Tibial nerve (tissue), 4 donors: ENCODE results near the gene TTC21B. TPM values are rescaled to one million over a fixed set of nuclear protein-coding genes. Genes with fewer than 3 reads are reported as not detected.
"Not testable (repeated sequence)": the region's sequence is repeated elsewhere in the genome, so short reads cannot be mapped to it uniquely, and the experiment has no call there.

Experiments
- DNase-seq, 2 donors: peaks; one replicate each; pipeline ENCODE4 v3.0.0-alpha.2; 2019; ENCODE audit warnings: low spot score in 2 of 2
- H3K27ac ChIP-seq, 4 donors: fragments of 200-600 bp; sonication (generic) in 3 of 4; one replicate each; pipeline ENCODE4 v1.5.1; 2017 to 2019; ENCODE audit warnings: mild to moderate bottlenecking in 1 of 4
- H3K27me3 ChIP-seq, 2 donors: fragments of 200-600 bp; sonication (generic) in 1 of 2; one replicate each; pipeline versions ENCODE4 v1.5.1 to v1.6.0; 2017 to 2019
- H3K36me3 ChIP-seq, 3 donors: fragments of 200-600 bp; sonication (generic); one replicate each; pipeline ENCODE4 v1.5.1; 2018 to 2019
- H3K4me1 ChIP-seq, 4 donors: fragments of 200-600 bp; sonication (generic) in 3 of 4; one replicate each; pipeline ENCODE4 v1.5.1; 2017 to 2019
- H3K4me3 ChIP-seq, 4 donors: fragments of 200-600 bp; sonication (generic) in 3 of 4; one replicate each; pipeline ENCODE4 v1.5.1; 2017 to 2019; ENCODE audit warnings: mild to moderate bottlenecking in 1 of 4, moderate library complexity in 1 of 4
- H3K9me3 ChIP-seq, 4 donors: fragments of 200-600 bp; sonication (generic) in 3 of 4; one replicate each; pipeline ENCODE4 v1.5.1; 2017 to 2019
- EP300 ChIP-seq, 2 donors: sonication (generic); formaldehyde crosslinking; IDR thresholded peaks; one replicate each; pipeline ENCODE4 v1.6.1; 2017; ENCODE audit warnings: antibody characterized with exemption in 2 of 2, mild to moderate bottlenecking in 1 of 2
- POLR2A ChIP-seq, 2 donors: fragments of 450-650 bp; IDR thresholded peaks; one replicate each; pipeline ENCODE4 v1.6.1; 2017; ENCODE audit warnings: antibody characterized with exemption in 2 of 2, mild to moderate bottlenecking in 2 of 2, moderate library complexity in 2 of 2
- WGBS, 2 donors: methylation state at CpG; one replicate each; pipeline ENCODE4 v1.1.5; 2018; 5-methylcytosine and 5-hydroxymethylcytosine counted together
- total RNA-seq, 4 donors: library from RNA; depleted of rRNA; stranded (reverse); fragments of >200 nt; gene quantifications; one replicate each; pipeline ENCODE4 v1.1.0, GENCODE V29; 2016
- TF ChIP-seq, protein P1 (sequence below), 5 experiments: fragments of 200-600 bp in 3 of 5; fragments of 450-650 bp in 2 of 5; sonication (generic) in 3 of 5; IDR thresholded peaks; one replicate each; pipeline ENCODE4 v1.5.1; 2016 to 2019; ENCODE audit warnings: antibody characterized with exemption in 5 of 5, mild to moderate bottlenecking in 3 of 5, moderate library complexity in 2 of 5

TTC21B gene
- total RNA-seq, 4 donors from 2014 or later: 39.6 to 58.8 (median 55.9) TPM

DNA sequence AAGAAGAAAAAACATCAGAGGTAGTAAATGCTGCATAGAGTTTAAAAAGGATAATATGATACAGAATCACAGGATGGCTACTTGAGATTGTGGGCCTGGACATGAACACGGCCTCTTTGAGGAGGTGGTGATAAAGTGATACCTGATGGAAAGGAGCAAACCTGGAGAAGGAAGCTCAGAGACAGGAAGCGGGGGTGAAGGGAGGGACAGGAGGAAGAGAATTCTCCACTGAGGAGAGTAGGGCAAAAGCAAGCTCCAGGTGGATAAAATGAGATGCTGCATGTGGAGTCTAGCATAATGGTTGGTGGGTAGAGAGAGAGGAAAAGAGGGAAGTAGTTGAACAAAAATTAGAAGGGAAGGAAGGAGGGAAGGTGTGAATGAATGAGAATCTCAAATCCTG, 82.6 kb downstream of the TTC21B start:
- 96 to 97% methylated on average over 2 of the region's 2 CpGs for WGBS, 2 donors
- no peaks in the 10 kb centered on the region for H3K9me3 ChIP-seq
- H3K4me3 ChIP-seq: no peak overlapping the region
- no peaks in the 10 kb centered on the region for H3K27me3 ChIP-seq
- no peak for TF ChIP-seq POLR2A (IDR thresholded peaks at IDR 0.05)
- TF ChIP-seq, protein P1, sequence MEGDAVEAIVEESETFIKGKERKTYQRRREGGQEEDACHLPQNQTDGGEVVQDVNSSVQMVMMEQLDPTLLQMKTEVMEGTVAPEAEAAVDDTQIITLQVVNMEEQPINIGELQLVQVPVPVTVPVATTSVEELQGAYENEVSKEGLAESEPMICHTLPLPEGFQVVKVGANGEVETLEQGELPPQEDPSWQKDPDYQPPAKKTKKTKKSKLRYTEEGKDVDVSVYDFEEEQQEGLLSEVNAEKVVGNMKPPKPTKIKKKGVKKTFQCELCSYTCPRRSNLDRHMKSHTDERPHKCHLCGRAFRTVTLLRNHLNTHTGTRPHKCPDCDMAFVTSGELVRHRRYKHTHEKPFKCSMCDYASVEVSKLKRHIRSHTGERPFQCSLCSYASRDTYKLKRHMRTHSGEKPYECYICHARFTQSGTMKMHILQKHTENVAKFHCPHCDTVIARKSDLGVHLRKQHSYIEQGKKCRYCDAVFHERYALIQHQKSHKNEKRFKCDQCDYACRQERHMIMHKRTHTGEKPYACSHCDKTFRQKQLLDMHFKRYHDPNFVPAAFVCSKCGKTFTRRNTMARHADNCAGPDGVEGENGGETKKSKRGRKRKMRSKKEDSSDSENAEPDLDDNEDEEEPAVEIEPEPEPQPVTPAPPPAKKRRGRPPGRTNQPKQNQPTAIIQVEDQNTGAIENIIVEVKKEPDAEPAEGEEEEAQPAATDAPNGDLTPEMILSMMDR (IDR thresholded peaks at IDR 0.05): no peak
- no peak for TF ChIP-seq EP300 (IDR thresholded peaks at IDR 0.05)
- H3K4me1 ChIP-seq: peaks cover 0 to 16% (median 0%) of the 10 kb centered on the region in 4 donors
- H3K36me3 ChIP-seq: peaks cover 0 to 39% (median 0%) of the 10 kb centered on the region in 3 donors
- DNase-seq: no peak
- no peak overlapping the region for H3K27ac ChIP-seq

DNA sequence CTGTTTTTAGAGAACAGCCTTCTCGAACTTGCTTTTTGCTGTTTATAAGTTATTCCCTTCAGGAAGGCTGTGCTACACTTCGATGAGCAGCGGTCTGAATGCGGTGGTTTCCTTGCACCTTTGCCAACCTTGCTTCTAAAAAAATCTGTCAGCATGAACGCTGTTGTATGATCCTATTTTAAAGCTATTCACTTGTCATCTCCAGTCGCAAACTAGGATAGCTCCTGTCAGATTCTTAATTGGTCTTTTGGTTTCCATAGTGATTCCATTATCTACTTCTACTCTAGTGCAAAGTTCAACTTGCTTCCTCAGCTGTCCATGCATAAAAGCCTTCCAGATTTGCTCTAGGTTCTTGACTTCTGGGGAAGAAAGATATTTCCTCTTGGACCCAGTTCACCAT, 83.2 kb downstream of the TTC21B start:
- DNase-seq: no peak
- WGBS, 2 donors: 90% methylated on average over 6 of the region's 6 CpGs
- Histone ChIP-seq H3K36me3 (peaks cover 0 to 39% (median 0%) of the 10 kb centered on the region in 3 donors), H3K4me3 (no peak overlapping the region), H3K27me3 (no peaks in the 10 kb centered on the region), H3K4me1 (peaks cover 0 to 16% (median 0%) of the 10 kb centered on the region in 4 donors), H3K9me3 (no peaks in the 10 kb centered on the region), H3K27ac (no peak overlapping the region)
- TF ChIP-seq EP300 (IDR thresholded peaks at IDR 0.05) (no peak), POLR2A (IDR thresholded peaks at IDR 0.05) (no peak)
- TF ChIP-seq, protein P1 (IDR thresholded peaks at IDR 0.05): no peak

DNA sequence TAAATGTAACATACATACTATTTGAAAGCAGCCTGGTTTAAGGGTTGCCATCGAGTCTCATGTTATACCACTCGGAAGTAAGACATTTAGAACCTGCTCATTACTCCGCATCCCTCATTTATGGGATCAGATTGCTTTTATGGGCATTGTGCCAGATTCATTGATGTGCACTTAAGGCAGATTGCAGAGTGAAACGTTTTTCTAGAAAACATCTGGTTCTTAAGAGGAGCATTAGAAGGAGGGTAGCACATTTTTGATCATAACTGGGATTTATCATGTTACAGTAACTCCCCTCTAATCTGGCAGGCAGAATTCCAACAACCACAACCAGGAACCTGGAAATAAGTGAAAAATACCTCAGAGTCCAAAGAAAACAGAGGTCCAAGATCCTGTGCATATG, 85.4 kb downstream of the TTC21B start:
- Histone ChIP-seq H3K27ac (no peak overlapping the region), H3K27me3 (no peaks in the 10 kb centered on the region), H3K4me1 (peaks cover 0 to 16% (median 0%) of the 10 kb centered on the region in 4 donors), H3K9me3 (no peaks in the 10 kb centered on the region), H3K4me3 (no peak overlapping the region), H3K36me3 (peaks cover 0 to 32% (median 0%) of the 10 kb centered on the region in 3 donors)
- 43 to 52% methylated on average over 4 of the region's 4 CpGs for WGBS, 2 donors
- TF ChIP-seq POLR2A (IDR thresholded peaks at IDR 0.05) (no peak), EP300 (IDR thresholded peaks at IDR 0.05) (no peak)
- TF ChIP-seq, protein P1 (IDR thresholded peaks at IDR 0.05): no peak
- no peak for DNase-seq

DNA sequence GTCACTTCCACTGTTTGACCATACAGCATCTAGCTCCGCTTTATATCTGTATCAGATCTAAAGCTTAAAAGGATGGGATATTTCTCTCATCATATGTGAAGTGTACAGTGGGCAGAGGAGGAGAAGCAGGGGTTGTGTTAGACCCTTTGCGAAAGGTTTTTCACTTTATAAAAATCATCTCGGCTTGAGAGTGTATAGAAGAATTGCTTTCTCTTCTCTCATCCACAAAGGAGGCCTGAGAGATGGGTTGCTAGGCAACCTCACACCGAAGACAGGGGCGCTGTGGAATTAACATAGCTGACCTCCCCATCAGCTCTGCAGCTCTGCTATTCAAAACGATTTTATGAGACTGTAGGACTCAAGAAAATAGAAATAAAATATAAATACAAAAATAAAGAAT, 89.3 kb downstream of the TTC21B start:
- 45 to 50% methylated on average over 6 of the region's 6 CpGs for WGBS, 2 donors
- Histone ChIP-seq H3K36me3 (peaks cover 0 to 6% (median 0%) of the 10 kb centered on the region in 3 donors), H3K4me1 (peaks cover 0 to 16% (median 0%) of the 10 kb centered on the region in 4 donors), H3K27ac (no peak overlapping the region), H3K9me3 (peaks cover 0 to 15% (median 0%) of the 10 kb centered on the region in 4 donors), H3K27me3 (no peaks in the 10 kb centered on the region), H3K4me3 (no peak overlapping the region)
- DNase-seq: no peak
- no peak for TF ChIP-seq POLR2A (IDR thresholded peaks at IDR 0.05)
- no peak for TF ChIP-seq EP300 (IDR thresholded peaks at IDR 0.05)
- TF ChIP-seq, protein P1 (IDR thresholded peaks at IDR 0.05): no peak

DNA sequence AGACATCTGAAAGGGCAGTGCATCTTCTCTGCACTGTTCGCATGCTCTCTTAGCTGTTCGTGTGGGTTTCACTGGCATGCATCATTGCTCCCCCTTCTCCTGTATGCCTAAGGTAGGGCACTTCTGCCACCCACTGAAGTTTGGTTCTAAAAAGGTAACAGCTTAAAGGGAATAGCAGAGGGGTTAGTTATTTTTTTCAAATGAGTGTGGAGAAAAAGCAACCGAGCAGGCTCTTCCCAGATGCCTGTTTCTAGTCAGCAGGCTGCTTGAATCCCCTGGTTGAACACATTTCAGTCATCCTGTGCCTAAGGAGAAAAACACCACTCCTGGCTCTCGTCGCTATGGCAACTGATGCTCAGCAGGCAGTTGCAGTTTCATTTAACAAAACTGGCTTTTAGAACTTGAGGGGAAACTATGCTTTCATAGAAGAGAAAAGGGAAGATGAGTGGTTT, 89.7 kb downstream of the TTC21B start:
- H3K27me3 ChIP-seq: no peaks in the 10 kb centered on the region
- peaks cover 0 to 4% (median 0%) of the 10 kb centered on the region in 3 donors for H3K36me3 ChIP-seq
- H3K4me3 ChIP-seq: no peak overlapping the region
- peaks cover 0 to 15% (median 0%) of the 10 kb centered on the region in 4 donors for H3K9me3 ChIP-seq
- H3K4me1 ChIP-seq: peaks cover 0 to 13% (median 0%) of the 10 kb centered on the region in 4 donors
- no peak overlapping the region for H3K27ac ChIP-seq
- WGBS, 2 donors: 73 to 85% methylated on average over 5 of the region's 5 CpGs
- TF ChIP-seq EP300 (IDR thresholded peaks at IDR 0.05): no peak
- TF ChIP-seq, protein P1 (IDR thresholded peaks at IDR 0.05): no peak
- TF ChIP-seq POLR2A (IDR thresholded peaks at IDR 0.05): no peak
- DNase-seq: no peak

DNA sequence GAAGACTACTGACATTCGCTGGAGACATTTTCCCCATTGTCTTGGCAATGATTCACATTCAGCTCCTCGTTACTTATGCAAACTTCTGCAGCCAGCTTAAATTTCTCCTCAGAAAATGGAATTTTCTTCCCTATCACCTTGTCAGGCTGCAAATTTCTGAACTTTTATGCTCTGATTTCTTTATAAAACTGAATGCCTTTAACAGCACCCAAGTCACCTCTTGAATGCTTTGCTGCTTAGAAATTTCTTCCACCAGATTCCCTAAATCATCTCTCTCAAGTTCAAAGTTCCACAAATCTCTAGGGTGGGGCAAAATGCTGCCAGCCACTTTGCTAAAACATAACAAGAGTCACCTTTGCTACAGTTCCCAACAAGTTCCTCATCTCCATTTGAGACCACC, 92.5 kb downstream of the TTC21B start:
- not testable (repeated sequence) for H3K4me1 ChIP-seq, H3K4me3 ChIP-seq, DNase-seq, H3K27ac ChIP-seq, H3K27me3 ChIP-seq
- WGBS, 2 donors: 97 to 98% methylated on average over 2 of the region's 2 CpGs
- Histone ChIP-seq H3K36me3 (peaks cover 0 to 11% (median 0%) of the 10 kb centered on the region in 3 donors), H3K9me3 (peaks cover 0 to 15% (median 0%) of the 10 kb centered on the region in 4 donors)

DNA sequence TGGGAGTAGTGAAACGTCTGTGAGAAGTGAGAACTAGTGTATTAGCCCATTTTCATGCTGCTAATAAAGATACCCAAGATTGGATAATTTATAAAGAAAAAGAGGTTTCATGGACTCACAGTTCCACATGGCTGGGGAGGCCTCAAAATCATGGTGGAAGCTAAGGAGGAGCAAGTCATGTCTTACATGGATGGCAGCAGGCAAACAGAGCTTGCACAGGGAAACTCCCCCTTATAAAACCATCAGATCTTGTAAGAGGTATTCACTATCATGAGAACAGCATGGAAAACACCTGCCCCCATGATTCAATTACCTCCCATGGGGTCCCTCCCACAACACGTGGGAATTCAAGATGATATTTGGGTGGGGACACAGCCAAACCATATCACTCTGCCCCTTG, 93.9 kb downstream of the TTC21B start:
- WGBS, 2 donors: 92 to 95% methylated on average over 2 of the region's 2 CpGs
- not testable (repeated sequence) for H3K27ac ChIP-seq

More for the DNA sequence above, 93.9 kb downstream of the TTC21B start:
- H3K4me3 ChIP-seq, H3K4me1 ChIP-seq, DNase-seq, H3K27me3 ChIP-seq: not testable (repeated sequence)
- Histone ChIP-seq H3K36me3 (peaks cover 0 to 19% (median 0%) of the 10 kb centered on the region in 3 donors), H3K9me3 (peaks cover 0 to 15% (median 0%) of the 10 kb centered on the region in 4 donors)
